ENCODE results near the gene LAMC1.

GRCh38 chr1:183178545-183178944 is 155.3 kb downstream of the LAMC1 start:
- TF ChIP-seq TBL1XR1 (IDR thresholded peaks at IDR 0.05; ENCODE audit: low read depth, low read length), result no peak
- no peak for TF ChIP-seq REST (IDR thresholded peaks at IDR 0.05; ENCODE audit: low read depth, low read length)
- no peak for TF ChIP-seq PBX3 (IDR thresholded peaks at IDR 0.05; ENCODE audit: insufficient replicate concordance, low read depth, low read length)
- no peak for TF ChIP-seq MAX (IDR thresholded peaks at IDR 0.05; ENCODE audit: low read depth, low read length)
- TF ChIP-seq EZH2 (IDR thresholded peaks at IDR 0.05; ENCODE audit: borderline replicate concordance, control insufficient read depth, low read depth, low read length), result no peak
